HCT116 (cell line): ENCODE results near the gene RNF208. TPM values are rescaled to one million over a fixed set of nuclear protein-coding genes. Genes with fewer than 3 reads are reported as not detected.

ENCODE experiments used
- ATAC-seq: fragments of 200-7000 bp; cut with Tn5 transposase; 2 replicates; pipeline ENCODE4 v1.9.1; 2020; ENCODE audit warnings: mild to moderate bottlenecking, moderate library complexity
- BruUV-seq: library from RNA; stranded (reverse); fragments of 400-500 nt; replicated peaks from 2 replicates; lab custom pipeline; 2021; lab: Mats Ljungman, UMichigan
- CTCF ChIA-PET: fragments of 300-600 bp; sonication (Branson Sonifier 250); formaldehyde crosslinking; loops from one replicate; lab custom pipeline; 2021; ENCODE audit warnings: antibody characterized with exemption; lab: Charles Lee
- POLR2A ChIA-PET: fragments of 300-600, 350-600 bp; sonication (Branson Sonifier 250); formaldehyde crosslinking; loops from one replicate; lab custom pipeline; 2021; ENCODE audit warnings: antibody characterized with exemption; lab: Charles Lee
- RAD21 ChIA-PET, 2 experiments: fragments of 300-600 bp; sonication (Branson Sonifier 250); formaldehyde crosslinking; loops; one replicate each; lab custom pipeline; 2023; ENCODE audit warnings: low total read pairs in 2 of 2; ENCODE audit not compliant: uncharacterized antibody in 2 of 2, unreplicated experiment in 2 of 2, low non-redundant PET in 1 of 2; lab: Charles Lee
- DNase-seq: peaks from one replicate; pipeline ENCODE4 v3.0.0-alpha.2; 2010; ENCODE audit warnings: low read depth, low spot score
- H2AFZ ChIP-seq: fragments of 200-600 bp; shearing (Covaris generic), sonication (generic); 2 replicates; pipeline ENCODE4 v1.6.1; 2017; ENCODE audit warnings: low read depth, mixed run types, mixed read lengths, antibody characterized with exemption, low read length; ENCODE audit not compliant: poor library complexity, severe bottlenecking
- H3K27ac ChIP-seq: 2 replicates; pipeline ENCODE4 v1.5.1; 2012; ENCODE audit warnings: low read depth, low read length
- H3K27me3 ChIP-seq: fragments of 200-600 bp; sonication (generic); 2 replicates; pipeline ENCODE4 v1.6.1; 2016; ENCODE audit warnings: mixed run types, low read length, mixed read lengths; ENCODE audit not compliant: insufficient read depth
- H3K36me3 ChIP-seq, 2 experiments: fragments of 200-500 bp in 1 of 2; fragments of 200-600 bp in 1 of 2; sonication (Bioruptor generic) in 1 of 2; sonication (generic) in 1 of 2; 2 replicates each; pipeline versions ENCODE4 v1.5.1 to v1.6.1; 2014 to 2016; ENCODE audit warnings: low read length in 2 of 2, inconsistent platforms in 1 of 2, mixed read lengths in 1 of 2, mixed run types in 1 of 2; ENCODE audit not compliant: insufficient read depth in 2 of 2, control insufficient read depth in 1 of 2
- H3K4me1 ChIP-seq, 2 experiments: fragments of 200-600 bp in 1 of 2; sonication (generic) in 1 of 2; 2 replicates each; pipeline versions ENCODE4 v1.5.1 to v1.6.1; 2012 to 2017; ENCODE audit warnings: low read length in 2 of 2, inconsistent platforms in 1 of 2, mild to moderate bottlenecking in 1 of 2, mixed read lengths in 1 of 2, mixed run types in 1 of 2, moderate library complexity in 1 of 2; ENCODE audit not compliant: insufficient read depth in 2 of 2, control insufficient read depth in 1 of 2
- H3K4me2 ChIP-seq: fragments of 200-600 bp; sonication (generic); 2 replicates; pipeline ENCODE4 v1.6.1; 2017; ENCODE audit warnings: mixed run types, low read length, mixed read lengths
- H3K4me3 ChIP-seq, 2 experiments: fragments of 200-600 bp in 1 of 2; sonication (generic) in 1 of 2; replicated peaks in 1 of 2; 2 replicates each; pipeline ENCODE4 v1.5.1; 2011 to 2016; ENCODE audit warnings: low read length in 2 of 2, control low read depth in 1 of 2, low read depth in 1 of 2, mild to moderate bottlenecking in 1 of 2, mixed read lengths in 1 of 2, mixed run types in 1 of 2
- H3K79me2 ChIP-seq: fragments of 200-600 bp; sonication (generic); 2 replicates; pipeline ENCODE4 v1.6.1; 2017; ENCODE audit warnings: mild to moderate bottlenecking, mixed run types, low read length, moderate library complexity, mixed read lengths; ENCODE audit not compliant: insufficient read depth
- H3K9ac ChIP-seq: fragments of 200-600 bp; sonication (generic); 2 replicates; pipeline ENCODE4 v1.6.1; 2016; ENCODE audit warnings: low read length, mixed read lengths
- H3K9me2 ChIP-seq: fragments of 200-600 bp; sonication (generic), shearing (Covaris generic); 2 replicates; pipeline ENCODE4 v1.6.1; 2017; ENCODE audit warnings: mixed run types, mild to moderate bottlenecking, moderate library complexity; ENCODE audit not compliant: insufficient read depth
- H3K9me3 ChIP-seq, 2 experiments: fragments of 200-500 bp in 1 of 2; fragments of 200-600 bp in 1 of 2; sonication (Bioruptor generic) in 1 of 2; sonication (generic) in 1 of 2; 2 replicates each; pipeline ENCODE4 v1.6.1; 2014 to 2017; ENCODE audit warnings: low read length in 2 of 2, mixed read lengths in 2 of 2, inconsistent platforms in 1 of 2, low read depth in 1 of 2, mild to moderate bottlenecking in 1 of 2, mixed run types in 1 of 2, moderate library complexity in 1 of 2; ENCODE audit not compliant: control insufficient read depth in 1 of 2, insufficient read depth in 1 of 2
- H4K20me1 ChIP-seq: fragments of 200-600 bp; sonication (generic), shearing (Covaris generic); 2 replicates; pipeline ENCODE4 v1.6.1; 2017; ENCODE audit warnings: mixed run types, mild to moderate bottlenecking, moderate library complexity; ENCODE audit not compliant: insufficient read depth
- CBX3 ChIP-seq: IDR thresholded peaks from 2 replicates; pipeline ENCODE4 v1.6.1; 2012; ENCODE audit warnings: low read depth
- ELF1 ChIP-seq: IDR thresholded peaks from 2 replicates; pipeline ENCODE4 v1.6.1; 2012; ENCODE audit warnings: low read depth, borderline replicate concordance
- FOSL1 ChIP-seq: IDR thresholded peaks from 2 replicates; pipeline ENCODE4 v1.6.1; 2012; ENCODE audit warnings: low read depth
- JUND ChIP-seq: IDR thresholded peaks from 2 replicates; pipeline ENCODE4 v1.6.1; 2012
- POLR2A ChIP-seq: IDR thresholded peaks from 2 replicates; pipeline ENCODE4 v1.7.0; 2011; ENCODE audit warnings: borderline replicate concordance; ENCODE audit not compliant: insufficient read depth, insufficient read length; ENCODE audit errors: extremely low read depth
- SIN3A ChIP-seq: IDR thresholded peaks from 2 replicates; pipeline ENCODE4 v1.6.1; 2012; ENCODE audit warnings: low read depth
- SRF ChIP-seq: IDR thresholded peaks from 2 replicates; pipeline ENCODE4 v1.6.1; 2012; ENCODE audit warnings: low read depth
- ZFX ChIP-seq: fragments of 450-650 bp; IDR thresholded peaks from 2 replicates; pipeline ENCODE4 v1.6.1; 2017
- intact Hi-C: fragments of 100-400 bp; cut with micrococcal nuclease; formaldehyde crosslinking; loops from 2 replicates; pipeline ENCODE4 v1.10.0; 2022
- total RNA-seq: library from RNA; stranded (reverse); gene quantifications from one replicate; pipeline ENCODE4 v1.2.1, GENCODE V29; 2021; ENCODE audit not compliant: unreplicated experiment
- TF ChIP-seq, protein P1 (sequence below): IDR thresholded peaks from 2 replicates; pipeline ENCODE4 v1.6.1; 2011; ENCODE audit warnings: mild to moderate bottlenecking, low read length, moderate library complexity; ENCODE audit not compliant: insufficient replicate concordance; ENCODE audit errors: extremely low read depth
- TF ChIP-seq, protein P2 (sequence below): IDR thresholded peaks from 2 replicates; pipeline ENCODE4 v1.6.1; 2012; ENCODE audit warnings: low read depth
- TF ChIP-seq, protein P3 (sequence below): IDR thresholded peaks from 2 replicates; pipeline ENCODE4 v1.6.1; 2012
- TF ChIP-seq, protein P4 (sequence below), 3 experiments: fragments of 200-600 bp in 1 of 3; sonication (generic) in 1 of 3; IDR thresholded peaks in 2 of 3; conservative IDR thresholded peaks in 1 of 3; 2 replicates each; pipeline ENCODE4 v1.5.1; 2012 to 2017; ENCODE audit warnings: low read depth in 2 of 3, low read length in 2 of 3, antibody characterized with exemption in 1 of 3, borderline replicate concordance in 1 of 3, control low read depth in 1 of 3, mild to moderate bottlenecking in 1 of 3, mixed read lengths in 1 of 3, mixed run types in 1 of 3, moderate library complexity in 1 of 3; ENCODE audit not compliant: insufficient read depth in 1 of 3

Gene RNF208
- total RNA-seq, 1 experiment from 2014 or later, result 26.1 TPM

DNA sequence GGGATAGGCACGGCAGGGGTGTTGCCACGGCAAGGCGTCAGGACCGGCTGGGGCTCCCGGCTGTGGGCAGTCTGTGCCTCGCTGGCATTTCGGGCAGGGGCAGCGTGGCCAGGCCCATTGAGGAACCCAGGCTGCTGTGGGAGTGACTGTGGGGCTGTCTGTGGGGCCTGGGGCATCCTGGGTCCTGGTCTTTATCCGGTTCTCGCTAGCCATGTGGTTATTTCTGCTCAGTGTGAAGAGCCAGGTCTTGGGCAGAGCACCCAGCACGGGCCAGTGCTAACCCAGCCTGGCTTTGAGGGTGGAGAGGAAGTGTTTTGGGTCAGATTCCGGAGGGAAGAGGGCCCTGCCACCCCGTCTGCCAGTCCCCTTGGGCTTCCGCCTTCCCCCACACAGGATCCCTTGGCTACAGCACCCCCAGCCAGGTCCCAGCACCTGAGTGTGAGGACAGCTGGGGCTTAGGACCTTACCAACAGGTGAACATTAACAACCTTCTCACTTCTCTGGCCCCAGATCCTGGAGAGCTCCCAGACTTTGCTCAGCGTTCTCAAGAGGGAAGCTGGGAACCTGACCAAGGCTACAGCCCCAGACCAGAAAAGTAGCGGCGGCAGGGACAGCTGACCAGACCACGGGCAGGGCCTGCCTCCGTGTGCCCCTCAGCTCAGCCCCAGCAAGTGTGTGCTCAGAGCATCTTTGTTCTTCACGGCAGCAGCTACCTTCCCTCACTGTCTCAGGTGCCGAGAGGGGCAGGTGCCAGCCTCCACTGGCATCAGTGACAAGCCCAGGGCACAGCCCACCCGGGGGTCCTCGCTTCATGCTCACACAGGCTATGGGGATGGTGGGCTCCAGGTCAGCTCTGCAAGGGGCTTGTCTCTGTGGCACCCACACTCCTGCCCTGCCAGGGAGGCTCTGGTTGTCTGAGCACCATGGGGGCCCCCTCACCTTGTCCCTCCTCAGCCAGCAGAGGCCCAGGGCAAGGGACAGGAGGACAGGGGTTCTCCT lies 32.4 kb downstream of the RNF208 start (continued):
- TF ChIP-seq, protein P1, sequence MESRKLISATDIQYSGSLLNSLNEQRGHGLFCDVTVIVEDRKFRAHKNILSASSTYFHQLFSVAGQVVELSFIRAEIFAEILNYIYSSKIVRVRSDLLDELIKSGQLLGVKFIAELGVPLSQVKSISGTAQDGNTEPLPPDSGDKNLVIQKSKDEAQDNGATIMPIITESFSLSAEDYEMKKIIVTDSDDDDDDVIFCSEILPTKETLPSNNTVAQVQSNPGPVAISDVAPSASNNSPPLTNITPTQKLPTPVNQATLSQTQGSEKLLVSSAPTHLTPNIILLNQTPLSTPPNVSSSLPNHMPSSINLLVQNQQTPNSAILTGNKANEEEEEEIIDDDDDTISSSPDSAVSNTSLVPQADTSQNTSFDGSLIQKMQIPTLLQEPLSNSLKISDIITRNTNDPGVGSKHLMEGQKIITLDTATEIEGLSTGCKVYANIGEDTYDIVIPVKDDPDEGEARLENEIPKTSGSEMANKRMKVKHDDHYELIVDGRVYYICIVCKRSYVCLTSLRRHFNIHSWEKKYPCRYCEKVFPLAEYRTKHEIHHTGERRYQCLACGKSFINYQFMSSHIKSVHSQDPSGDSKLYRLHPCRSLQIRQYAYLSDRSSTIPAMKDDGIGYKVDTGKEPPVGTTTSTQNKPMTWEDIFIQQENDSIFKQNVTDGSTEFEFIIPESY, result no peak
- TF ChIP-seq ELF1, result no peak

DNA sequence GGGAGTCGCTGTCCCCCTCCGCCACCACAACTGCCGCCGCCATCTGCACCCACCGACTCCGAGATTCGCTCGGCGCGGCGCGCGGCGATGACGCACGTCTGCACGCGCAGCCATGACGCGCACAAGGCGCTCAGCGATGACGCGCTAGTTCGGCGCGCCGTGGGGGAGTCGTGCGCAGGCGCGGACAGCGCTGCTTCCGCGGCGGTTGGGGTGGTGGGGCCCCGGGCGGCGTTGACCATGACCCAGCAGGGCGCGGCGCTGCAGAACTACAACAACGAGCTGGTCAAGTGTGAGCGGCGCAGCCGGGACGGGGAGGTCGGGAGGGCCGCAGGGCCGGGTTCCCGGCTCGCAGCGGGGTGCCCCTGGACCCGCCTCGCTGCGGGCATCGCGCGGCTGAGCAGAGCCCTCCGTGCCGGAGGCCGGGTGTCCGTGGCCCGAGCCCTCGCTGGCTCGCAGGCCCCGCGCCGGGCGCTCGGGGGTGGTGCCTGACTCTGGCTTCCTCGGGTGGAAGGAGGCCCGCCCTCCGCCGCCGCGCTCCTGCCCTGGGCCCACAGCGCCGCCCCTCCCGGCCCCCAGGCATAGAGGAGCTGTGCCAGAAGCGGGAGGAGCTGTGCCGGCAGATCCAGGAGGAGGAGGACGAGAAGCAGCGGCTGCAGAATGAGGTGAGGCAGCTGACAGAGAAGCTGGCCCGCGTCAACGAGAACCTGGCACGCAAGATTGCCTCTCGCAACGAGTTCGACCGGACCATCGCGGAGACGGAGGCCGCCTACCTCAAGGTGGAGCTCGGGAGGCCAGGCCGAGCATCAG lies 33.3 kb downstream of the RNF208 start, which contains the start of the genes ANAPC2 and SSNA1:
ANAPC2 (minus strand) TSS at position 71 of the 807 bp plus-strand sequence; CDS start at position 43, 28 bp downstream.
SSNA1 (plus strand) TSS at position 187 of the 807 bp plus-strand sequence; CDS start at position 238, 51 bp downstream.
- no peaks in the 10 kb centered on the region for H3K27me3 ChIP-seq
- BruUV-seq, result no TSS peak
- no peaks in the 10 kb centered on the region for H3K9me3 ChIP-seq
- H3K9me2 ChIP-seq, result no peaks in the 10 kb centered on the region
- peaks cover 16 to 33% of the 10 kb centered on the region in 2 experiments for H3K4me1 ChIP-seq
- H3K79me2 ChIP-seq, result peaks cover 56% of the 10 kb centered on the region
- POLR2A ChIA-PET, result interaction anchor here (0.8 to 3.5 kb wide), 14 partner anchors 10 to 59 kb away, joined by 3 to 20 read pairs (median 5); partner anchors contain the start of genes NDOR1, RNF224, TMEM203 and TPRN
- CTCF ChIA-PET, result interaction anchor here (0.5 to 1.7 kb wide), 12 partner anchors 12 to 234 kb away, joined by 3 to 17 read pairs (median 4); partner anchors contain the start of genes EXD3, MAN1B1, NELFB and NOXA1
- H3K4me3 ChIP-seq, result peak within 1 kb of the TSS; percentile 98 to 100
- peak within 1 kb of the TSS; percentile 99 for H3K27ac ChIP-seq
- intact Hi-C loops, result loop anchor here (5.0 kb wide), 1 partner anchor 39 kb away; the partner anchor contains the start of genes CYSRT1 and RNF224
- peak within 1 kb of the TSS; percentile 94 for H3K9ac ChIP-seq
- H3K4me2 ChIP-seq, result peak within 1 kb of the TSS; percentile 98
- peaks cover 0 to 23% of the 10 kb centered on the region in 2 experiments; a peak in 1 of 4 replicates for H3K36me3 ChIP-seq
- H2AFZ ChIP-seq, result no peak within 1 kb of the TSS
- peak; percentile 84 for ATAC-seq
- H4K20me1 ChIP-seq, result no peaks in the 10 kb centered on the region
- DNase-seq, result peak; percentile 89
- RAD21 ChIA-PET, result interaction anchor here (0.5 to 1.6 kb wide), 9 partner anchors 12 to 48 kb away, joined by 3 to 9 read pairs (median 4); partner anchors contain the start of genes RNF224 (in 2 of the 2) and TPRN (in 1 of the 2)
- TF ChIP-seq ZFX (peak; percentile 93; the same call in 1 of the 2 replicates), SRF (no peak), SIN3A (no peak), JUND (no peak), FOSL1 (no peak), CBX3 (no peak), POLR2A (peak; percentile 90)
- TF ChIP-seq, protein P2, sequence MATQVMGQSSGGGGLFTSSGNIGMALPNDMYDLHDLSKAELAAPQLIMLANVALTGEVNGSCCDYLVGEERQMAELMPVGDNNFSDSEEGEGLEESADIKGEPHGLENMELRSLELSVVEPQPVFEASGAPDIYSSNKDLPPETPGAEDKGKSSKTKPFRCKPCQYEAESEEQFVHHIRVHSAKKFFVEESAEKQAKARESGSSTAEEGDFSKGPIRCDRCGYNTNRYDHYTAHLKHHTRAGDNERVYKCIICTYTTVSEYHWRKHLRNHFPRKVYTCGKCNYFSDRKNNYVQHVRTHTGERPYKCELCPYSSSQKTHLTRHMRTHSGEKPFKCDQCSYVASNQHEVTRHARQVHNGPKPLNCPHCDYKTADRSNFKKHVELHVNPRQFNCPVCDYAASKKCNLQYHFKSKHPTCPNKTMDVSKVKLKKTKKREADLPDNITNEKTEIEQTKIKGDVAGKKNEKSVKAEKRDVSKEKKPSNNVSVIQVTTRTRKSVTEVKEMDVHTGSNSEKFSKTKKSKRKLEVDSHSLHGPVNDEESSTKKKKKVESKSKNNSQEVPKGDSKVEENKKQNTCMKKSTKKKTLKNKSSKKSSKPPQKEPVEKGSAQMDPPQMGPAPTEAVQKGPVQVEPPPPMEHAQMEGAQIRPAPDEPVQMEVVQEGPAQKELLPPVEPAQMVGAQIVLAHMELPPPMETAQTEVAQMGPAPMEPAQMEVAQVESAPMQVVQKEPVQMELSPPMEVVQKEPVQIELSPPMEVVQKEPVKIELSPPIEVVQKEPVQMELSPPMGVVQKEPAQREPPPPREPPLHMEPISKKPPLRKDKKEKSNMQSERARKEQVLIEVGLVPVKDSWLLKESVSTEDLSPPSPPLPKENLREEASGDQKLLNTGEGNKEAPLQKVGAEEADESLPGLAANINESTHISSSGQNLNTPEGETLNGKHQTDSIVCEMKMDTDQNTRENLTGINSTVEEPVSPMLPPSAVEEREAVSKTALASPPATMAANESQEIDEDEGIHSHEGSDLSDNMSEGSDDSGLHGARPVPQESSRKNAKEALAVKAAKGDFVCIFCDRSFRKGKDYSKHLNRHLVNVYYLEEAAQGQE, result no peak
- TF ChIP-seq, protein P3, sequence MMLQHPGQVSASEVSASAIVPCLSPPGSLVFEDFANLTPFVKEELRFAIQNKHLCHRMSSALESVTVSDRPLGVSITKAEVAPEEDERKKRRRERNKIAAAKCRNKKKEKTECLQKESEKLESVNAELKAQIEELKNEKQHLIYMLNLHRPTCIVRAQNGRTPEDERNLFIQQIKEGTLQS, result no peak
- TF ChIP-seq, protein P4, sequence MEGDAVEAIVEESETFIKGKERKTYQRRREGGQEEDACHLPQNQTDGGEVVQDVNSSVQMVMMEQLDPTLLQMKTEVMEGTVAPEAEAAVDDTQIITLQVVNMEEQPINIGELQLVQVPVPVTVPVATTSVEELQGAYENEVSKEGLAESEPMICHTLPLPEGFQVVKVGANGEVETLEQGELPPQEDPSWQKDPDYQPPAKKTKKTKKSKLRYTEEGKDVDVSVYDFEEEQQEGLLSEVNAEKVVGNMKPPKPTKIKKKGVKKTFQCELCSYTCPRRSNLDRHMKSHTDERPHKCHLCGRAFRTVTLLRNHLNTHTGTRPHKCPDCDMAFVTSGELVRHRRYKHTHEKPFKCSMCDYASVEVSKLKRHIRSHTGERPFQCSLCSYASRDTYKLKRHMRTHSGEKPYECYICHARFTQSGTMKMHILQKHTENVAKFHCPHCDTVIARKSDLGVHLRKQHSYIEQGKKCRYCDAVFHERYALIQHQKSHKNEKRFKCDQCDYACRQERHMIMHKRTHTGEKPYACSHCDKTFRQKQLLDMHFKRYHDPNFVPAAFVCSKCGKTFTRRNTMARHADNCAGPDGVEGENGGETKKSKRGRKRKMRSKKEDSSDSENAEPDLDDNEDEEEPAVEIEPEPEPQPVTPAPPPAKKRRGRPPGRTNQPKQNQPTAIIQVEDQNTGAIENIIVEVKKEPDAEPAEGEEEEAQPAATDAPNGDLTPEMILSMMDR (IDR thresholded peaks at IDR 0.05 in 2 of 3, conservative IDR thresholded peaks at IDR 0.05 in 1 of 3; ENCODE audit: borderline replicate concordance in 1 of 3, insufficient read depth in 1 of 3, low read depth in 2 of 3, low read length in 2 of 3), result peak in 2 of 3 experiments; percentile 32 to 38; a peak in 3 of 6 replicates
